Liver (tissue), 9 donors: ENCODE measurements around the gene DDAH2. TPM values are rescaled to one million over a fixed set of nuclear protein-coding genes. Genes with fewer than 3 reads are reported as not detected.
A peak's percentile ranks its signal among the peaks of the same experiment; 100 is the strongest.

ENCODE experiments used
- DNase-seq: peaks from one replicate; pipeline ENCODE4 v3.0.0-alpha.2; 2017; ENCODE audit warnings: low spot score
- H3K27ac ChIP-seq, 2 donors: one replicate each; pipeline ENCODE4 v1.7.0; 2013; ENCODE audit warnings: inconsistent platforms in 2 of 2, low read length in 2 of 2, control low read depth in 1 of 2, low read depth in 1 of 2, mild to moderate bottlenecking in 1 of 2
- H3K27me3 ChIP-seq, 4 donors: one replicate each; pipeline versions ENCODE4 v1.6.1 to v1.7.0; 2013; ENCODE audit warnings: low read length in 3 of 4, inconsistent platforms in 1 of 4, mild to moderate bottlenecking in 1 of 4, moderate library complexity in 1 of 4; ENCODE audit not compliant: control insufficient read depth in 4 of 4, insufficient read depth in 4 of 4
- H3K36me3 ChIP-seq, 4 donors: one replicate each; pipeline versions ENCODE4 v1.6.1 to v1.7.0; 2013; ENCODE audit warnings: low read length in 3 of 4, mild to moderate bottlenecking in 3 of 4, low read depth in 1 of 4, moderate library complexity in 1 of 4; ENCODE audit not compliant: control insufficient read depth in 4 of 4, insufficient read depth in 3 of 4
- H3K4me1 ChIP-seq, 4 donors: one replicate each; pipeline versions ENCODE4 v1.6.1 to v1.7.0; 2013; ENCODE audit warnings: low read length in 3 of 4, mild to moderate bottlenecking in 3 of 4, moderate library complexity in 1 of 4; ENCODE audit not compliant: control insufficient read depth in 4 of 4, insufficient read depth in 4 of 4
- H3K4me3 ChIP-seq, 3 donors: one replicate each; pipeline versions ENCODE4 v1.6.1 to v1.7.0; 2013; ENCODE audit warnings: low read length in 3 of 3, control low read depth in 1 of 3, low read depth in 1 of 3, mild to moderate bottlenecking in 1 of 3
- H3K9ac ChIP-seq, 2 donors: one replicate each; pipeline ENCODE4 v1.7.0; 2013; ENCODE audit warnings: low read length in 2 of 2, mild to moderate bottlenecking in 2 of 2, moderate library complexity in 2 of 2, control low read depth in 1 of 2, low read depth in 1 of 2
- H3K9me3 ChIP-seq, 4 donors: one replicate each; pipeline versions ENCODE4 v1.6.1 to v1.7.0; 2013; ENCODE audit warnings: low read length in 3 of 4; ENCODE audit not compliant: control insufficient read depth in 4 of 4
- EGR1 ChIP-seq, 2 donors: IDR thresholded peaks; 2 replicates each; pipeline ENCODE4 v1.6.1; 2016 to 2018; ENCODE audit warnings: antibody characterized with exemption in 2 of 2, low read depth in 2 of 2
- FOXA1 ChIP-seq: IDR thresholded peaks from 2 replicates; pipeline ENCODE4 v1.6.1; 2016; ENCODE audit warnings: antibody characterized with exemption
- FOXA2 ChIP-seq: IDR thresholded peaks from 2 replicates; pipeline ENCODE4 v1.6.1; 2016; ENCODE audit warnings: antibody characterized with exemption
- GABPA ChIP-seq, 2 donors: IDR thresholded peaks in 1 of 2; conservative IDR thresholded peaks in 1 of 2; 2 replicates each; pipeline ENCODE4 v1.6.1; 2016; ENCODE audit warnings: antibody characterized with exemption in 2 of 2, mild to moderate bottlenecking in 1 of 2, moderate library complexity in 1 of 2
- HNF4A ChIP-seq, 2 donors: conservative IDR thresholded peaks; 2 replicates each; pipeline ENCODE4 v1.6.1; 2016; ENCODE audit warnings: antibody characterized with exemption in 2 of 2, mild to moderate bottlenecking in 2 of 2
- HNF4G ChIP-seq: IDR thresholded peaks from 2 replicates; pipeline ENCODE4 v1.6.1; 2016; ENCODE audit warnings: antibody characterized with exemption
- JUND ChIP-seq, 2 donors: IDR thresholded peaks; 2 replicates each; pipeline ENCODE4 v1.6.1; 2016; ENCODE audit warnings: antibody characterized with exemption in 2 of 2
- NR2F2 ChIP-seq: IDR thresholded peaks from 2 replicates; pipeline ENCODE4 v1.6.1; 2016; ENCODE audit warnings: antibody characterized with exemption
- RAD21 ChIP-seq, 2 donors: IDR thresholded peaks; 2 replicates each; pipeline ENCODE4 v1.6.1; 2016; ENCODE audit warnings: antibody characterized with exemption in 2 of 2, mild to moderate bottlenecking in 2 of 2
- RXRA ChIP-seq, 2 donors: IDR thresholded peaks; 2 replicates each; pipeline ENCODE4 v1.6.1; 2017 to 2018; ENCODE audit warnings: antibody characterized with exemption in 2 of 2, mild to moderate bottlenecking in 1 of 2
- SP1 ChIP-seq: IDR thresholded peaks from 2 replicates; pipeline ENCODE4 v1.6.1; 2018; ENCODE audit warnings: antibody characterized with exemption, mild to moderate bottlenecking
- TAF1 ChIP-seq: conservative IDR thresholded peaks from 2 replicates; pipeline ENCODE4 v1.6.1; 2016; ENCODE audit warnings: antibody characterized with exemption, mild to moderate bottlenecking
- YY1 ChIP-seq: IDR thresholded peaks from 2 replicates; pipeline ENCODE4 v1.6.1; 2016; ENCODE audit warnings: antibody characterized with exemption, mild to moderate bottlenecking
- WGBS: extraction: QIAGEN DNeasy Blood & Tissue Kit; methylation state at CpG from one replicate; pipeline ENCODE4 v1.1.7; 2013; 5-methylcytosine and 5-hydroxymethylcytosine counted together
- polyA plus RNA-seq, 2 donors: library from polyadenylated mRNA; stranded (reverse) in 1 of 2; unstranded in 1 of 2; fragments of 200-250 nt in 1 of 2; fragments of >200 nt in 1 of 2; fragmentation: Nextera tagmentation in 1 of 2; extraction: Ambion mirVana in 1 of 2; gene quantifications; one replicate each; pipeline versions ENCODE4 v1.2.1 to v1.2.3, GENCODE V29; 2013 to 2015
- total RNA-seq, 2 donors: library from RNA; depleted of rRNA; stranded (reverse); fragments of >200 nt; gene quantifications; one replicate each; pipeline ENCODE4 v1.2.3, GENCODE V29; 2014
- TF ChIP-seq, protein P1 (sequence below): fragments of 150-350 bp; IDR thresholded peaks from 2 replicates; pipeline ENCODE4 v1.5.1; 2017; ENCODE audit warnings: improper control_type of control experiment, low read depth, low read length; ENCODE audit not compliant: missing input control
- TF ChIP-seq, protein P2 (sequence below): IDR thresholded peaks from 2 replicates; pipeline ENCODE4 v1.6.1; 2016; ENCODE audit warnings: antibody characterized with exemption
- TF ChIP-seq, protein P3 (sequence below): IDR thresholded peaks from 2 replicates; pipeline ENCODE4 v1.6.1; 2016; ENCODE audit warnings: antibody characterized with exemption, mild to moderate bottlenecking
- TF ChIP-seq, protein P4 (sequence below): IDR thresholded peaks from 2 replicates; pipeline ENCODE4 v1.6.1; 2016; ENCODE audit warnings: antibody characterized with exemption
- TF ChIP-seq, protein P5 (sequence below): IDR thresholded peaks from 2 replicates; pipeline ENCODE4 v1.6.1; 2016; ENCODE audit warnings: antibody characterized with exemption
- donor health status: healthy.
- donor health status: healthy.
- donor health status: healthy.
- donor health status: healthy.
- donor health status: healthy.

Gene DDAH2
- total and polyA plus RNA-seq, 4 donors: 19.8 to 31.4 (median 23.2) TPM

DNA sequence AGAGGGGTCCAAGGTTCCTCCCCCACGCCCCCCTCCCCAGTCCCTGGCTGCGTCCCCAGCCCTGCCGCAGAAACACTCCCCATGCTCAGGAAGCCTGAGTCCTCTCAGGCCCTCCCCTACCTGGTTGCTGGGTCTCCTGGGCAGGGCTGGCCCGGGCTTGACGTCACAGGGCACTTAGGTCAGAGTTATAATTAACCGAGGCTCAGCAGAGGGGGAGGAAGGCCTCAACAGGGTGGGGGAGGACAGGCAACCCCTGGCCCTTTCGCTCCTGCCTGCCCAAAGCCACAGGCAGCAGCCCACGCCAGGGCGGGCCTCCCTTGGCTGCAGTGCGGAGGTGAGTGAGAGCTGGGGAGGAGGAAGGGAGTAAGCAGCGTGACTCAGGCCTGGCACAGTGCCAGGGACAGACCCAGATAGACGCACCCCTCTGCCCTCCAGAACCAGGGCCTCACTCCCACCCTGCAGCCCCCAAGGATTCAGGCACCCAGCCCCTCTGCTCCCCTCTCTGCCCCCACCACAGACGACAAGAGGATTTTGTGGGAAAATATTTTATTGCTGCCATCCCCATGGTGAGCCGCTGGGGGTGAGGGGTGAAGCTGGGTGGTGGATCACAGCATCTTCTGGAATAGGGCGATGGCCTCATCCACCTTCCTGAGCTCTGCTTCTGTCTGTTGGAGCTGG is 48.0 kb upstream of the DDAH2 start, which contains the start of gene VWA7:
TSS of gene VWA7 (minus strand) at position 340 of the 678 bp plus-strand sequence. CDS start 549 bp downstream, outside the sequence.
- DNase-seq: peak; percentile 77
- Histone ChIP-seq H3K9me3 (no peaks in the 10 kb centered on the region), H3K4me1 (peaks cover 9 to 46% (median 31%) of the 10 kb centered on the region in 4 donors), H3K27ac (peak within 1 kb of the TSS; percentile 67 to 71), H3K27me3 (no peaks in the 10 kb centered on the region), H3K9ac (peak within 1 kb of the TSS; percentile 51 to 57), H3K36me3 (peaks cover 0 to 26% (median 6%) of the 10 kb centered on the region in 4 donors), H3K4me3 (no peak within 1 kb of the TSS)
- TF ChIP-seq, protein P1, sequence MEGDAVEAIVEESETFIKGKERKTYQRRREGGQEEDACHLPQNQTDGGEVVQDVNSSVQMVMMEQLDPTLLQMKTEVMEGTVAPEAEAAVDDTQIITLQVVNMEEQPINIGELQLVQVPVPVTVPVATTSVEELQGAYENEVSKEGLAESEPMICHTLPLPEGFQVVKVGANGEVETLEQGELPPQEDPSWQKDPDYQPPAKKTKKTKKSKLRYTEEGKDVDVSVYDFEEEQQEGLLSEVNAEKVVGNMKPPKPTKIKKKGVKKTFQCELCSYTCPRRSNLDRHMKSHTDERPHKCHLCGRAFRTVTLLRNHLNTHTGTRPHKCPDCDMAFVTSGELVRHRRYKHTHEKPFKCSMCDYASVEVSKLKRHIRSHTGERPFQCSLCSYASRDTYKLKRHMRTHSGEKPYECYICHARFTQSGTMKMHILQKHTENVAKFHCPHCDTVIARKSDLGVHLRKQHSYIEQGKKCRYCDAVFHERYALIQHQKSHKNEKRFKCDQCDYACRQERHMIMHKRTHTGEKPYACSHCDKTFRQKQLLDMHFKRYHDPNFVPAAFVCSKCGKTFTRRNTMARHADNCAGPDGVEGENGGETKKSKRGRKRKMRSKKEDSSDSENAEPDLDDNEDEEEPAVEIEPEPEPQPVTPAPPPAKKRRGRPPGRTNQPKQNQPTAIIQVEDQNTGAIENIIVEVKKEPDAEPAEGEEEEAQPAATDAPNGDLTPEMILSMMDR: no peak
- TF ChIP-seq, protein P2, sequence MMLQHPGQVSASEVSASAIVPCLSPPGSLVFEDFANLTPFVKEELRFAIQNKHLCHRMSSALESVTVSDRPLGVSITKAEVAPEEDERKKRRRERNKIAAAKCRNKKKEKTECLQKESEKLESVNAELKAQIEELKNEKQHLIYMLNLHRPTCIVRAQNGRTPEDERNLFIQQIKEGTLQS: peak; percentile 56
- TF ChIP-seq YY1: no peak
- peak; percentile 56 to 72 for TF ChIP-seq RXRA (IDR thresholded peaks at IDR 0.05)
- TF ChIP-seq, protein P3, sequence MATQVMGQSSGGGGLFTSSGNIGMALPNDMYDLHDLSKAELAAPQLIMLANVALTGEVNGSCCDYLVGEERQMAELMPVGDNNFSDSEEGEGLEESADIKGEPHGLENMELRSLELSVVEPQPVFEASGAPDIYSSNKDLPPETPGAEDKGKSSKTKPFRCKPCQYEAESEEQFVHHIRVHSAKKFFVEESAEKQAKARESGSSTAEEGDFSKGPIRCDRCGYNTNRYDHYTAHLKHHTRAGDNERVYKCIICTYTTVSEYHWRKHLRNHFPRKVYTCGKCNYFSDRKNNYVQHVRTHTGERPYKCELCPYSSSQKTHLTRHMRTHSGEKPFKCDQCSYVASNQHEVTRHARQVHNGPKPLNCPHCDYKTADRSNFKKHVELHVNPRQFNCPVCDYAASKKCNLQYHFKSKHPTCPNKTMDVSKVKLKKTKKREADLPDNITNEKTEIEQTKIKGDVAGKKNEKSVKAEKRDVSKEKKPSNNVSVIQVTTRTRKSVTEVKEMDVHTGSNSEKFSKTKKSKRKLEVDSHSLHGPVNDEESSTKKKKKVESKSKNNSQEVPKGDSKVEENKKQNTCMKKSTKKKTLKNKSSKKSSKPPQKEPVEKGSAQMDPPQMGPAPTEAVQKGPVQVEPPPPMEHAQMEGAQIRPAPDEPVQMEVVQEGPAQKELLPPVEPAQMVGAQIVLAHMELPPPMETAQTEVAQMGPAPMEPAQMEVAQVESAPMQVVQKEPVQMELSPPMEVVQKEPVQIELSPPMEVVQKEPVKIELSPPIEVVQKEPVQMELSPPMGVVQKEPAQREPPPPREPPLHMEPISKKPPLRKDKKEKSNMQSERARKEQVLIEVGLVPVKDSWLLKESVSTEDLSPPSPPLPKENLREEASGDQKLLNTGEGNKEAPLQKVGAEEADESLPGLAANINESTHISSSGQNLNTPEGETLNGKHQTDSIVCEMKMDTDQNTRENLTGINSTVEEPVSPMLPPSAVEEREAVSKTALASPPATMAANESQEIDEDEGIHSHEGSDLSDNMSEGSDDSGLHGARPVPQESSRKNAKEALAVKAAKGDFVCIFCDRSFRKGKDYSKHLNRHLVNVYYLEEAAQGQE: peak; percentile 50
- TF ChIP-seq SP1: peak; percentile 75
- TF ChIP-seq, protein P4, sequence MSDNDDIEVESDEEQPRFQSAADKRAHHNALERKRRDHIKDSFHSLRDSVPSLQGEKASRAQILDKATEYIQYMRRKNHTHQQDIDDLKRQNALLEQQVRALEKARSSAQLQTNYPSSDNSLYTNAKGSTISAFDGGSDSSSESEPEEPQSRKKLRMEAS: no peak
- TF ChIP-seq RAD21 (IDR thresholded peaks at IDR 0.05): peak in 1 of 2 donors; percentile 64
- TF ChIP-seq HNF4G: no peak
- TF ChIP-seq JUND (IDR thresholded peaks at IDR 0.05): peak; percentile 49 to 51
- TF ChIP-seq FOXA1: peak; percentile 44
- TF ChIP-seq NR2F2: no peak
- TF ChIP-seq HNF4A (conservative IDR thresholded peaks at IDR 0.05): peak; percentile 61 to 68
- TF ChIP-seq FOXA2: no peak
- TF ChIP-seq, protein P5, sequence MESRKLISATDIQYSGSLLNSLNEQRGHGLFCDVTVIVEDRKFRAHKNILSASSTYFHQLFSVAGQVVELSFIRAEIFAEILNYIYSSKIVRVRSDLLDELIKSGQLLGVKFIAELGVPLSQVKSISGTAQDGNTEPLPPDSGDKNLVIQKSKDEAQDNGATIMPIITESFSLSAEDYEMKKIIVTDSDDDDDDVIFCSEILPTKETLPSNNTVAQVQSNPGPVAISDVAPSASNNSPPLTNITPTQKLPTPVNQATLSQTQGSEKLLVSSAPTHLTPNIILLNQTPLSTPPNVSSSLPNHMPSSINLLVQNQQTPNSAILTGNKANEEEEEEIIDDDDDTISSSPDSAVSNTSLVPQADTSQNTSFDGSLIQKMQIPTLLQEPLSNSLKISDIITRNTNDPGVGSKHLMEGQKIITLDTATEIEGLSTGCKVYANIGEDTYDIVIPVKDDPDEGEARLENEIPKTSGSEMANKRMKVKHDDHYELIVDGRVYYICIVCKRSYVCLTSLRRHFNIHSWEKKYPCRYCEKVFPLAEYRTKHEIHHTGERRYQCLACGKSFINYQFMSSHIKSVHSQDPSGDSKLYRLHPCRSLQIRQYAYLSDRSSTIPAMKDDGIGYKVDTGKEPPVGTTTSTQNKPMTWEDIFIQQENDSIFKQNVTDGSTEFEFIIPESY: no peak
- no peak for TF ChIP-seq GABPA (IDR thresholded peaks at IDR 0.05 in 1 of 2, conservative IDR thresholded peaks at IDR 0.05 in 1 of 2)
- no peak for TF ChIP-seq TAF1
- peak; percentile 28 to 78 for TF ChIP-seq EGR1 (IDR thresholded peaks at IDR 0.05; ENCODE audit: low read depth in 2 of 2)
- 14% methylated on average over 15 of the region's 15 CpGs for WGBS
